Measurements from ENCODE around the gene CENPS. TPM values are rescaled to one million over a fixed set of nuclear protein-coding genes. Genes with fewer than 3 reads are reported as not detected.

CENPS gene
- total RNA-seq, 1 donor from 2014 or later = 7.3 TPM

DNA sequence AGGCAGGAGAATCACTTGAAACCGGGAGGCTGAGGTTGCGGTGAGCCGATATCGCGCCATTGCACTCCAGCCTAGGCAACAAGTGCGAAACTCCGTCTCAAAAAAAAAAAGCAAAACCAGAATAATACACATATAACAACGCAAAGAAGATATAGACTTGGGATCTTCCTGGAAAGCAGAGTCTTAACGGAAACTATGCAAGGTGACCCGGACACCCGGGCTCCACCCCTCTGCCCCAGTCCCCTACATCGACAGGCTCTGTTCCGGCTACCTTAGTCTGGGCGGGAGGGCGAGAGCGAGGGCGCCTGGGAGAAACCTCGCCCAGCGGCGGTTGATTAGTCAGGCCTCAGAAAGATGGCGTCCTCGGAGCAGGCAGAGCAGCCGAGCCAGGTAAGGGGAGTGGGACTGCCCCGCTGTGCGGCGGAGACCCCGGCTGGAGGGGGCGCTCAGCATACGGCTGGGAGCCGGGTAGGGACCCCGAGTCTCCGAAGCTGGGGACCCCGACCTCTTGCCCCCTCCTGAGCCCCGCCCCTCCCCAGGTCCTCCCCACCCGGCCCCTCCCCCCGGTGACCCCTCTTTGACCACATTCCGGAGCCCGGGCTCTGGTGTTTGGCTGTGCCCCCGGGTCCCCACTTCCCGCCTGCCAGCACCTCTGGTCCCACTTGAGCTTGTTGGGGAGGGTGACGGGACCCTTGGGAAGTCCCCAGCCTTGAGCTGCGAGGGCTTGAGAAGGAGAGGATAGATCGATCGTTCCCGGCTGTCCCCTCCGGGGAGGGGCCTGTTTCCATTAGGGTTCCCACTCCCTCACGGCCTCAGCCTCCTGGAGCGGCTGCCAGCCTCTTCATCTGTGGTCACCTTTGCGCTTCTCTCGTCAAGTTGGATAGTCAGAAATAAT, 44.6 kb downstream of the CENPS start, which contains the start of gene PEX14:
PEX14 (plus strand) TSS at position 338 of the 895 bp plus-strand sequence; CDS start at position 355, 17 bp downstream.
- DNase-seq (ENCODE audit: low spot score) = peak; percentile 90
- intact Hi-C loops (cut with DNase I) = loop anchor here (2.0 kb wide), 1 partner anchor 44 kb away; the partner anchor contains the start of gene CENPS

DNA sequence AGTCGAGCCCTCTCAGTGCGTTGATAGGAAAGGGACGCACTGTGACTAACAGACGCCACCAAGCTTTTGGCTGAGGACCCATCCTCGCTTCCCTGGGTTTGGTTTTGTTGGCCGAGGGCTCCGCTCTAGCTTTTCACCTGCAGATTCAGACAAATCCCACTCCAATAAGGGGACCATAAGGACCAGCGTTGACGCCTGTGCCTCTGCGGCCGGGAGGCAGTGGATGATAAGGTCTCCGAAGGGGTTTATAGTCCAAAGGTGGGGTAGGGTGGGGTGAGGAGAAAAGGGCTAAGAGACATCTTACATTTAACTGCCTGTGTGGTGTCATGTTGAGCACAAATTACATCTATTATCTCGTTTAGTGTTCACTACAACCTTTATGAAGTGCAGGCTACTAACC, 45.3 kb downstream of the CENPS start:
- DNase-seq (ENCODE audit: low spot score) = no peak
- intact Hi-C loops (cut with DNase I) = loop anchor here (2.0 kb wide), 1 partner anchor 45 kb away; the partner anchor contains the start of gene CENPS

DNA sequence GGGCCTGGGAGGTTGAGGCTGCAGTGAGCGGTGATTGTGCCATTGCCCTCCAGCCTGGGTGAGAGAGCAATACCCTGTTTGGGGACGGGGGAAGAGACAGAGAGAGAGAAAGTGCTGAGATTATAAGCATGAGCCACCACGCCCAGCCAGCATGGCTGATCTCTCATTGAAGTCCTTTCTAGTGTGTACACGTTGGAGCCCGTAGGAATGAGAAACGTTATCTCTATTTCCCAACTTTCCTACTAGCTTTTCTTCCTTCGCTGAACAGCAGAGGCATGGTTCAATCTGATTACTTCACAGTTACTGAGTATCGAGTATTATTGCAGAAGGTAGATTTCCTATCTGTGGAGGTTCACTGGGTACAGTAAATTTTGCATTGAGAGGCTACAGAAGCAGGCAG, 49.1 kb downstream of the CENPS start:
- intact Hi-C loops (cut with DNase I) = no loop called here
- no peak for DNase-seq (ENCODE audit: low spot score)

DNA sequence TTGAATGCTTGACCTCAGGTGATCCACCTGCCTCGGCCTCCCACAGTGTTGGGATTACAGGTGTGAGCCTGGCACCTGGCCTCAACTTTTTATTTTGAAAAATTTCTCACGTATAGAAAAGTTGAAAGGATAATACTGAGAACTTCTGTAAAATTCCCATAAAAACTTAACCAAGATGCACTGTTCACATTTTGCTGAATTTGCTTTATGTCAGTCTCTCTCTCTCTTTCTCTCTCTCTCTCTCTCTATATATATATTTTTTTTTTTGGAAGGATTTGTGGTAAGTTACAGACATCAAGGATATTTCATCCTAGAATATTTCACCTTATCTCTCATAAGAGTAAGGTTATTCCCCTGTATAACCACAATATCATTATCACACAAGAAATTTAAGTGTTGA, 50.4 kb downstream of the CENPS start:
- DNase-seq (ENCODE audit: low spot score) = no peak
- intact Hi-C loops (cut with DNase I) = no loop called here

DNA sequence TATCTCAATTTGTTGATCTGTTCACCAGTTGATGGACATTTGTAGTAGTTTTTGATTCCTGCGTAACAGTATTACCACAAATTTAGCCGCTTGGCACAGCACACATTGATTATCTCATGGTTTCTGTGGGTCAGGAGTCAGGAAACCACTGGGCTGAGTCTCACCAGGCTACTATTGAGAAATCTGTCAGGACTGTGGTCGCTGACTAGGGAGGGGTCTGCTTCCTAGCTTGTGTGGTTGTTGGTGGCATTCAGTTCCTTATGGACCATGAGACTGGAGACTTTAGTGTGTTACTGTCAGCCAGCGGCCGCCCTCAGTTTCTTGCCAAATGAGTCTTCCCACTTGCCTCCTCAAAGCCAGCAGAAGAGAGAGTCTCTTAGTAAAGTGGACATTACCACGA, 54.3 kb downstream of the CENPS start:
- intact Hi-C loops (cut with DNase I) = no loop called here
- DNase-seq (ENCODE audit: low spot score) = no peak

DNA sequence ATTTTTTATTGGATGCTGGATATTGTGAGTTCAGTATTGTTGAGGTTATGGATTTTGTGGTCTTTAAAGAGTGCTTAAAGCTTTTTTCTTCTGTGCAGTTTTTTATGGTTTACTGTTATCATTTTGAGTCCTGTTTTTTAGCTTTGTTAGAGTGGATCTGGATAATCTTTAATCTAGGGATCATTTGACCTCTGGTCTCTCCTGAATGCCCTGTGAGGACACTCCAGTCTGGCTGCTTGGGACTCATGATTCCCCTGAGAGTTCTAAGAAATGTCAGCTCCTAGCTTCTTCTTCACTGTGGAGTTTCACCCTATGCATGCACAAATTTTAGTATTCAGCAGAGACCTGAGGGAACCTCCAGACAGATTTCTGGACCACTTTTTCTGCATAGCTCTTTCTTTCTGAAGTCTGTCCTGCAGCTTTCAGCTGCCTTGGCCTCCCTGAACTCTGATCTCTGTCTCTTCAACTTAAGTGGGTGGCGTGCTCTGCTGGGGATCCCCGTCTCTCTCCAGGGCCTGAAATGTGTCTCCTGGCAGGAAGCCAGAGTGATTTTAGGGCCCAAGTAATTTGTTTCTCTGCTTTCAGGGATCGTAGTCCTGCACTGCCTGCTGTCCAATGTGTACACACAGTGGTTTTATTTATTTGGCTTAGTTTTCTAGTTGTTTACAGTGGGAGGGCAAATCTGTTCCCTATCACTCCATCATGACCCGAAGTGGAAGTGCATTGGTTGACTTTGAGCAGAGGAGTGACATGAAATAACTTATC, 59.2 kb downstream of the CENPS start:
- intact Hi-C loops (cut with DNase I) = loop anchor here (5.0 kb wide), 1 partner anchor 112 kb away; no protein-coding TSS in a partner anchor
- DNase-seq (ENCODE audit: low spot score) = no peak

DNA sequence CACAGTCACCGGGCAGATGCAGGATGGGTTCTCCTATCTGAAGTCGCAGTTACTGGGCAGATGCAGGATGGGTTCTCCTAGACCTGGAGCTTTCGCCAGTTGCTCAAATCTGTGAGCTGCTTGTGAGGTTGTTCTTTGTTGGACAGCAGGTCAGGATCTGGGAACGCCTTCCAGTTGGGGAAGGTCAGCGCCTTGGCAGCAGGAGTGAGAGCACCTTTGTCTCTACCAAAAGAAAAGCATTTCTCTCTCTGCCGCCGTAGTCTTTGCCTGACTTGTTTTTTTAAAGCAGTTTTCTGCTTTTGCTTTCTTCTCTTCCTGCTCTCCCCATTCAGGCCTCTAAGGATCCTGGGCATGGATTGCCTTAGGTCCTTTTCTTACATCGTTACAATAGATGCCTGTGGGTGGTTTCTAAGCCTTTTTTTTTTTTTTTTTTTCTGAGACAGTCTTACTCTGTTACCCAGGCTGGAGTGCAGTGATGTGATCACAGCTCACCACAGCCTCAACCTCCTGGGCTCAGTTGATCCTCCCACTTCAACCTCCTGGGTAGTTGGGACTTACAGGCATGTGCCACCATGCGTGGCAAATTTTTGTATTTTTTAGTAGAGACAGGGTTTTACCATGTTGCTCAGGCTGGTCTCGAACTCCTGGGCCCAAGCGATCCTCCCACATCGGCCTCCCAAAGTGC, 60.2 kb downstream of the CENPS start:
- intact Hi-C loops (cut with DNase I) = loop anchor here (5.0 kb wide), 1 partner anchor 113 kb away; no protein-coding TSS in a partner anchor

More for the DNA sequence above, 60.2 kb downstream of the CENPS start:
- no peak for DNase-seq (ENCODE audit: low spot score)

Other genes with a start within 250 kb of the CENPS start
- 93.6 TPM for gene KIF1B, start 219.9 kb upstream of the CENPS start, total RNA-seq
- gene PGD, start 31.4 kb upstream of the CENPS start, total RNA-seq = 26.4 TPM
- gene CORT, start 19.6 kb downstream of the CENPS start, total RNA-seq = not detected
- gene DFFA, start 42.1 kb downstream of the CENPS start, total RNA-seq = 22.8 TPM
- gene PEX14, start 44.5 kb downstream of the CENPS start, total RNA-seq = 17.7 TPM

Data from cardiac septum (tissue), 1 donor.